ENCODE measurements around the gene THRSP. TPM values are rescaled to one million over a fixed set of nuclear protein-coding genes. Genes with fewer than 3 reads are reported as not detected.

THRSP gene
- total and polyA plus RNA-seq, 4 donors = 30.9 to 90.1 (median 51.1) TPM; not detected in 1

- TF ChIP-seq MAX (IDR thresholded peaks at IDR 0.05) (no peak), FOXA2 (IDR thresholded peaks at IDR 0.05) (no peak), EGR1 (IDR thresholded peaks at IDR 0.05; ENCODE audit: low read depth in 2 of 2) (no peak), TAF1 (conservative IDR thresholded peaks at IDR 0.05) (no peak)
These were observed 17.7 kb upstream of the THRSP start (continued) for GRCh38 chr11:78045851-78046485.

GRCh38 chr11:78046486-78046854 lies 17.2 kb upstream of the THRSP start:
- no peak overlapping the region for H3K9ac ChIP-seq (ENCODE audit: low read depth in 1 of 2, low read length in 2 of 2)
- 21% methylated on average over 6 of the region's 6 CpGs for WGBS
- H3K27ac ChIP-seq (ENCODE audit: low read depth in 1 of 2, low read length in 2 of 2) = peak overlapping the region; percentile 72 to 74
- no peaks in the 10 kb centered on the region for H3K9me3 ChIP-seq (ENCODE audit: control insufficient read depth in 4 of 4, low read length in 3 of 4)
- H3K4me1 ChIP-seq (ENCODE audit: control insufficient read depth in 4 of 4, insufficient read depth in 4 of 4, low read length in 3 of 4) = peaks cover 5 to 23% (median 13%) of the 10 kb centered on the region in 4 donors
- no peaks in the 10 kb centered on the region for H3K36me3 ChIP-seq (ENCODE audit: control insufficient read depth in 4 of 4, insufficient read depth in 3 of 4, low read depth in 1 of 4, low read length in 3 of 4)
- TF ChIP-seq NR2F2 (IDR thresholded peaks at IDR 0.05) (no peak), ATF3 (IDR thresholded peaks at IDR 0.05) (no peak), HNF4A (conservative IDR thresholded peaks at IDR 0.05) (no peak), FOXA1 (IDR thresholded peaks at IDR 0.05) (no peak), EGR1 (IDR thresholded peaks at IDR 0.05; ENCODE audit: low read depth in 2 of 2) (no peak), ZBTB33 (IDR thresholded peaks at IDR 0.05) (no peak), HNF4G (IDR thresholded peaks at IDR 0.05) (no peak), SP1 (IDR thresholded peaks at IDR 0.05) (no peak), REST (IDR thresholded peaks at IDR 0.05) (no peak), RAD21 (IDR thresholded peaks at IDR 0.05) (no peak), YY1 (IDR thresholded peaks at IDR 0.05) (no peak)
- no peak overlapping the region for H3K4me3 ChIP-seq (ENCODE audit: low read depth in 1 of 3, low read length in 3 of 3)
- H3K27me3 ChIP-seq (ENCODE audit: control insufficient read depth in 4 of 4, insufficient read depth in 4 of 4, low read length in 3 of 4) = no peaks in the 10 kb centered on the region
- no peak for DNase-seq (ENCODE audit: low spot score)

GRCh38 chr11:78048561-78048960 lies 15.1 kb upstream of the THRSP start:
- Histone ChIP-seq H3K9ac (ENCODE audit: low read depth in 1 of 2, low read length in 2 of 2) (no peak overlapping the region), H3K27me3 (ENCODE audit: control insufficient read depth in 4 of 4, insufficient read depth in 4 of 4, low read length in 3 of 4) (no peaks in the 10 kb centered on the region), H3K9me3 (ENCODE audit: control insufficient read depth in 4 of 4, low read length in 3 of 4) (no peaks in the 10 kb centered on the region), H3K36me3 (ENCODE audit: control insufficient read depth in 4 of 4, insufficient read depth in 3 of 4, low read depth in 1 of 4, low read length in 3 of 4) (no peaks in the 10 kb centered on the region), H3K4me3 (ENCODE audit: low read depth in 1 of 3, low read length in 3 of 3) (no peak overlapping the region), H3K4me1 (ENCODE audit: control insufficient read depth in 4 of 4, insufficient read depth in 4 of 4, low read length in 3 of 4) (peaks cover 5 to 23% (median 13%) of the 10 kb centered on the region in 4 donors), H3K27ac (ENCODE audit: low read depth in 1 of 2, low read length in 2 of 2) (no peak overlapping the region)
- 62% methylated on average over 3 of the region's 3 CpGs for WGBS
- no peak for DNase-seq (ENCODE audit: low spot score)
- TF ChIP-seq NR2F2 (IDR thresholded peaks at IDR 0.05) = no peak
- TF ChIP-seq RAD21 (IDR thresholded peaks at IDR 0.05) = peak in 1 of 2 donors; percentile 27
